T-helper 2 cell treated with Interferon-gamma antibody and Interleukin-4, amounts not matched to agents 5 μg/mL and 100 μg/mL, for 36 hours (primary cell): ENCODE data around the gene CST9.

Experiments
- DNase-seq: peaks from one replicate; pipeline ENCODE4 v3.0.0; 2021; ENCODE audit warnings: low spot score
- H3K27ac Mint-ChIP-seq: one replicate; pipeline ENCODE4 v1.8.0; 2021; ENCODE audit warnings: mild to moderate bottlenecking, mixed read lengths
- H3K27me3 Mint-ChIP-seq: one replicate; pipeline ENCODE4 v1.8.0; 2021; ENCODE audit warnings: low read depth, mixed read lengths
- H3K36me3 Mint-ChIP-seq: one replicate; pipeline ENCODE4 v1.8.0; 2021; ENCODE audit warnings: low read depth, mixed read lengths
- H3K4me1 Mint-ChIP-seq: one replicate; pipeline ENCODE4 v1.8.0; 2021; ENCODE audit warnings: low read depth, mixed read lengths
- H3K4me3 Mint-ChIP-seq: one replicate; pipeline ENCODE4 v1.8.0; 2022; ENCODE audit warnings: mild to moderate bottlenecking, moderate library complexity, mixed read lengths
- H3K9me3 Mint-ChIP-seq: one replicate; pipeline ENCODE4 v1.8.0; 2021; ENCODE audit warnings: mixed read lengths

Gene CST9

DNA sequence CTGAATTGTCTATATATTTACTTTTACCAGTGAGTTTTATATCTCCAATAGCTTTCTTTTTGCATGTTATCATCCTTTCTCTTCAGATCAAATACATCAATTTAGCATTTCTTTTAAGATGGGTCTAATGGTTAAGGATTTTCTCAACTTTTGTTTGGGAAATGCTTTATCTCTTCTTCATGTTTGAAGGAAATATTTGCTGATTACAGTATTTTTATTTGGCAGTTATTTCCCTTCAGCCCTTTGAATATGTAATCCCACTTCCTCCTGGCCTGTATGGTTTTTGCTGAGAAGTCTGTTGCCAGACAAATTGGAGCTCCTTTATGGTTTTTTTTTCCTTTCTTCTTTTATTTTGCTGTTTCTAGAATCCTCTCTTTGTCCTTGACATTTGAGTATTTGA is 30.7 kb downstream of the CST9 start:
- Mint-ChIP-seq H3K36me3 (no peaks in the 10 kb centered on the region), H3K4me1 (no peaks in the 10 kb centered on the region), H3K4me3 (no peak overlapping the region), H3K27ac (no peak overlapping the region), H3K27me3 (peaks cover 9% of the 10 kb centered on the region), H3K9me3 (no peaks in the 10 kb centered on the region)
- no peak for DNase-seq

GRCh38 chr20:23570178-23570760 is 35.4 kb downstream of the CST9 start:
- H3K27me3 Mint-ChIP-seq: peaks cover 9% of the 10 kb centered on the region
- H3K9me3 Mint-ChIP-seq: no peaks in the 10 kb centered on the region
- H3K36me3 Mint-ChIP-seq: no peaks in the 10 kb centered on the region
- no peak overlapping the region for H3K4me3 Mint-ChIP-seq
- no peak for DNase-seq
- no peaks in the 10 kb centered on the region for H3K4me1 Mint-ChIP-seq
- H3K27ac Mint-ChIP-seq: no peak overlapping the region

DNA sequence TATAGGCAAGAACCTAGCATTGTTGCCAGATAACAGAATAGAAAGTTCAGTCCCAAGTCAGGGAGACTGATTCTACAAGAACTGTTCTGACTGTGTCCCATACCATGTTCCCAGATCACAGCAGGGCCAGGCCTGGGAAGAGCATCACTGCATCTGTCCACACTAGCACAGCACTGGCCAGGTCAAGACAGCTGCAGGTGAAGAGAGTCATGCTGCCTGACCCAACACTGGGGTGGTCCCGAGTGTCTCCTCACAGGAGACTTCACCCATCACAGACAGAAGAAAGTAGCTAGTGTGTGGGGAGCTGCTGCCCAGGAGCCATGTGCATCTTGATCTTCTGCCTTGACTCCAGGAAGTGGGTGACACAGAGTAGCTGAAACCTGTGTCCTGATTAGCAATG is 36.1 kb downstream of the CST9 start:
- no peaks in the 10 kb centered on the region for H3K36me3 Mint-ChIP-seq

GRCh38 chr20:23568971-23569330 is 36.8 kb downstream of the CST9 start:
- DNase-seq: no peak
- Mint-ChIP-seq H3K4me3 (no peak overlapping the region), H3K27ac (no peak overlapping the region), H3K4me1 (no peaks in the 10 kb centered on the region), H3K9me3 (no peaks in the 10 kb centered on the region), H3K27me3 (peaks cover 9% of the 10 kb centered on the region), H3K36me3 (no peaks in the 10 kb centered on the region)

More for the DNA sequence above, 36.1 kb downstream of the CST9 start:
- H3K4me3 Mint-ChIP-seq: no peak overlapping the region
- H3K27me3 Mint-ChIP-seq: peaks cover 9% of the 10 kb centered on the region
- no peaks in the 10 kb centered on the region for H3K9me3 Mint-ChIP-seq
- no peak overlapping the region for H3K27ac Mint-ChIP-seq
- no peaks in the 10 kb centered on the region for H3K4me1 Mint-ChIP-seq
- DNase-seq: no peak

DNA sequence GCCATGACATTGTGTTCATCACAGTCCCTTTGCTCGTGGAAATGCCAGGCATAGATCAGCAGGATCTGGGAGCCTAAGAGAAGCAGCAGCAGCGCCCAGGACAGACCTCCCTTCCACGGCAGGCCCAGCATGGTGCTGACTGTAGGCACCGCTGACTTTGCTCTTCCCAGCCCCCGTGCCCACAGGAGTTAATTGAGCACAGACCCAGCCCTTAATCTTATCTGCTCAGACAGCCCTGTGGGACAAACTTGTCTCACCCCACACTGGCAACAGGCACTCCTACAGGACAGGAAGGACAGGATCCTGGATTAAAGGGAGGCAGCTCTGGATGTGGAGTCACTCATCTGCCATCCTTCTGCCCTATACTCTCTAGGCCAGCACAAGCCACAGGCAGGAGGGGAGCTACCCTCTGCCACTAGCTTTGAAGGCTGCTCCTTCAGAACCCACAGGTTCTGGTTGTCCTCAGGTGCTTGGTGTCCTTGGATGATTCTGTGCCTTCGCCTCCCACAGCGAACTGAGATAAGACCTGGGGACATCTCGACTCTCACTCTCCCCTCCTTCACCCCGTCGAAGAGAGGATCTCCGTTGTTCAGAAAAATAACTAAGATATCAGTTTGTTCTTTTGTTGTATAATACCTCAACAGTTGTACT is 37.3 kb downstream of the CST9 start, which contains the start of gene CST9L:
CST9L (minus strand) TSS at position 165 of the 651 bp plus-strand sequence; CDS start at position 131, 34 bp downstream.
- H3K27me3 Mint-ChIP-seq: peaks cover 7% of the 10 kb centered on the region
- H3K4me3 Mint-ChIP-seq: no peak within 1 kb of the TSS
- no peaks in the 10 kb centered on the region for H3K36me3 Mint-ChIP-seq
- no peaks in the 10 kb centered on the region for H3K9me3 Mint-ChIP-seq
- no peak within 1 kb of the TSS for H3K27ac Mint-ChIP-seq
- no peak for DNase-seq
- no peaks in the 10 kb centered on the region for H3K4me1 Mint-ChIP-seq

DNA sequence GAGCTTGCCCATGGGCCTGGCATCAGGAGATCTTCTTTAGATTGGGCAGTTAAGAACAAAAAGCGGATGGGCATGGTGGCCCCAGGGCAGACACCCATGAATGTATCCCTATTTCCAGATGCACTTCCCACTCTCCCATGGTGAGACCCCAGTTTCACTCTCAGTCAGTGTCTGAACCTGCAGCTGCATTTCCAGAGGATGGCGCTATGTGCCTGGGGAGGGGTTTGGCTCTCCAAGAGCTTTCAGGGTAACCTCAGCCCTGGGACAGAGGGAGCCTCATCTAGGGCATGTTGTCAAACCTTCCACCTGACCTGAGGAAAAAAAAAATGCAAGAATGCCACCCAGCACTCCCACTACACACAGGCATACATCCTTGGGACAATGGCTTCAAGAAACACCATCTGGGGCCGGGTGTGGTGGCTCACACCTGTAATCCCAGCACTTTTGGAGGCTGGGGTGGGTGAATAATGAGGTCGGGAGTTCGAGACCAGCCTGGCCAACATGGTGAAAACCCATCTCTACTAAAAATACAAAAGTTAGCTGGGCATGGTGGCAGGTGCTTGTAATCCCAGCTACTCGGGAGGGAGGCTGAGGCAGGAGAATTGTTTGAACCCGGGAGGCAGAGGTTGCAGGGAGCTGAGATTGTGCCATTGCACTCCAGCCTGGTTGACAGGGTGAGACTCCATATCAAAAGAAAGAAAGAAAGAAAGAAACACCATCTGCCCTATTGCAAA is 39.4 kb downstream of the CST9 start:
- Mint-ChIP-seq H3K4me3 (no peak overlapping the region), H3K36me3 (no peaks in the 10 kb centered on the region), H3K9me3 (peaks cover 5% of the 10 kb centered on the region), H3K27ac (no peak overlapping the region), H3K27me3 (no peaks in the 10 kb centered on the region), H3K4me1 (no peaks in the 10 kb centered on the region)
- DNase-seq: no peak

- no peaks in the 10 kb centered on the region for H3K36me3 Mint-ChIP-seq
- DNase-seq: no peak
- H3K4me3 Mint-ChIP-seq: no peak overlapping the region
- H3K4me1 Mint-ChIP-seq: no peaks in the 10 kb centered on the region
- no peaks in the 10 kb centered on the region for H3K27me3 Mint-ChIP-seq
- H3K9me3 Mint-ChIP-seq: peaks cover 5% of the 10 kb centered on the region
- H3K27ac Mint-ChIP-seq: no peak overlapping the region
Measured at GRCh38 chr20:23565503-23566045, 40.1 kb downstream of the CST9 start.

DNA sequence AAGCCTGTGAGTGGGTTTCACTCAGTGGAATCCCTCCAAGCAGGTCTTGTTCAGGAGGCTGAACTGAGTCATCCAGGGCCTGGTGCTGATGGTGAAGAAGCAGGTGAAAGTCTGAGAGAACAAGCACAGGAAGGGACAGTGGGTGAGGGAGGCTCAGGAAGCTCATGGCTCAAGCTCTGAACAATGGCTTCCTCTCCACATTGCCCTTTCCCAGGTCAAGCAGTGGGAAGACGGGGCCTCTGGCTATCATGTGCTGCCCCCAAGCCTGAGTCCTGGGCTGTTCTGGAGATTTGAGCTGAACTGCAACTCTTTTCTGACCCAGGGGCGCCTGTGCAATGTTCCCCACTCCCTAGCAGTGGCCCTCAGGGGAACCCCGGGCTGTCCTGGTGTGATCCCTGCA is 40.8 kb downstream of the CST9 start:
- H3K27ac Mint-ChIP-seq: no peak overlapping the region
- no peaks in the 10 kb centered on the region for H3K4me1 Mint-ChIP-seq
- H3K9me3 Mint-ChIP-seq: peaks cover 7% of the 10 kb centered on the region
- no peak for DNase-seq
- no peak overlapping the region for H3K4me3 Mint-ChIP-seq
- H3K27me3 Mint-ChIP-seq: no peaks in the 10 kb centered on the region
- H3K36me3 Mint-ChIP-seq: no peaks in the 10 kb centered on the region

GRCh38 chr20:23562721-23563342 is 42.9 kb downstream of the CST9 start:
- Mint-ChIP-seq H3K36me3 (no peaks in the 10 kb centered on the region), H3K27ac (no peak overlapping the region), H3K9me3 (peaks cover 7% of the 10 kb centered on the region), H3K4me1 (no peaks in the 10 kb centered on the region), H3K4me3 (no peak overlapping the region), H3K27me3 (no peaks in the 10 kb centered on the region)
- no peak for DNase-seq

GRCh38 chr20:23554401-23554800 is 51.3 kb downstream of the CST9 start:
- Mint-ChIP-seq H3K4me3 (no peak overlapping the region), H3K27ac (no peak overlapping the region), H3K4me1 (no peaks in the 10 kb centered on the region), H3K9me3 (no peaks in the 10 kb centered on the region), H3K27me3 (no peaks in the 10 kb centered on the region), H3K36me3 (no peaks in the 10 kb centered on the region)
- DNase-seq: no peak
